Measurements from ENCODE around the gene LTK.

Gene LTK

DNA sequence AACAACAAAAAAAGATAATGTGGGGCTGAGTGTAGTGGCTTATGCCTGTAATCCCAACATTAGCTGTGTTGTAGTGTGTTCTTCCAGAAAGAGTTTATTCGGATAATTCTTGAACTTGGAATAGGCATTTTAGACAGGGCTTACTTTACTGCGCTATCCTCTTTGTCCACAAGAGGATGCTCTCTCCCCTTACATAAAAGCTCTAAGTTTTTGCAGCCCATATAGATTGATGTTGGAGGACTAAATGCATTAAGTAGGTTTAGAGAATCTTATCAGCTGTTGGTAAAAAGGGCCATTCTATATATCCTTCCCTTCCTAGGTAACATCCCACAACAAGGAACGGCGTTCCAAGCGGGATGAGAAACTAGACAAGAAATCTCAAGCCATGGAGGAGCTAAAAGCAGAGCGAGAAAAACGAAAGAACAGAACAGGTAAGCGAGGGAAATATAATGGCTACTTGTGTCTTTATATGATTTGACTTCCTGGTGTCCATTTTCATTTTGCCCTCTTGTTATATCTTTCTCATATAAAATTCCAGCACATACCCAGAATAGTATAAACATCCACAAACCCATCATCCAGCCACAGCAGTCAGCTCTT is 47.7 kb downstream of the LTK start:
- no peaks in the 10 kb centered on the region for H3K4me1 ChIP-seq (ENCODE audit: control insufficient read depth, insufficient read depth, low read length)
- H3K36me3 ChIP-seq (ENCODE audit: control insufficient read depth, insufficient read depth, low read length, severe bottlenecking) = peaks cover 45% of the 10 kb centered on the region
- no peaks in the 10 kb centered on the region for H3K27me3 ChIP-seq (replicated peaks; ENCODE audit: control insufficient read depth, insufficient read depth, low read length)
- H3K4me3 ChIP-seq (ENCODE audit: low read length) = no peak overlapping the region
- peak; percentile 66 for DNase-seq (ENCODE audit: low read depth)
- H3K9ac ChIP-seq (ENCODE audit: low read length) = no peak overlapping the region
- H3K9me3 ChIP-seq (ENCODE audit: control insufficient read depth, low read length) = no peaks in the 10 kb centered on the region

- Histone ChIP-seq H3K4me1 (ENCODE audit: control insufficient read depth, insufficient read depth, low read length) (no peaks in the 10 kb centered on the region), H3K27me3 (replicated peaks; ENCODE audit: control insufficient read depth, insufficient read depth, low read length) (no peaks in the 10 kb centered on the region), H3K9ac (ENCODE audit: low read length) (no peak overlapping the region), H3K9me3 (ENCODE audit: control insufficient read depth, low read length) (no peaks in the 10 kb centered on the region), H3K36me3 (ENCODE audit: control insufficient read depth, insufficient read depth, low read length, severe bottlenecking) (peaks cover 39% of the 10 kb centered on the region), H3K4me3 (ENCODE audit: low read length) (no peak overlapping the region)
- no peak for DNase-seq (ENCODE audit: low read depth)
Measured at GRCh38 chr15:41464889-41465580, 48.6 kb downstream of the LTK start.

GRCh38 chr15:41462084-41462795 is 51.4 kb downstream of the LTK start:
- no peaks in the 10 kb centered on the region for H3K9me3 ChIP-seq (ENCODE audit: control insufficient read depth, low read length)
- no peaks in the 10 kb centered on the region for H3K4me1 ChIP-seq (ENCODE audit: control insufficient read depth, insufficient read depth, low read length)
- DNase-seq (ENCODE audit: low read depth) = peak; percentile 14
- H3K4me3 ChIP-seq (ENCODE audit: low read length) = no peak overlapping the region
- no peak overlapping the region for H3K9ac ChIP-seq (ENCODE audit: low read length)
- peaks cover 51% of the 10 kb centered on the region for H3K36me3 ChIP-seq (ENCODE audit: control insufficient read depth, insufficient read depth, low read length, severe bottlenecking)
- H3K27me3 ChIP-seq (replicated peaks; ENCODE audit: control insufficient read depth, insufficient read depth, low read length) = no peaks in the 10 kb centered on the region

Measured in adipocyte (in vitro differentiated cells).